Measurements from ENCODE around the gene RNF6. TPM values are rescaled to one million over a fixed set of nuclear protein-coding genes. Genes with fewer than 3 reads are reported as not detected.

RNF6 gene
- total and polyA plus RNA-seq, 10 of the 15 experiments (the other 5 are each of a cell fraction or from before 2014, with no cell fraction given) = 19.0 to 54.0 (median 33.8) TPM

- Histone ChIP-seq H3K9ac (ENCODE audit: control insufficient read depth, insufficient read depth, low read length) (peak overlapping the region; percentile 99), H3K27ac (ENCODE audit: control insufficient read depth, insufficient read depth) (peak overlapping the region; percentile 99), H3K36me3 (ENCODE audit: control insufficient read depth in 2 of 2, insufficient read depth in 2 of 2, low read length in 1 of 2) (peaks cover 0 to 9% of the 10 kb centered on the region in 2 experiments; a peak in 2 of 4 replicates), H3K4me2 (ENCODE audit: control insufficient read depth, insufficient read depth) (peak overlapping the region; percentile 84), H3K79me2 (ENCODE audit: control insufficient read depth, insufficient read depth, low read length) (peaks cover 28% of the 10 kb centered on the region), H3K9me3 (replicated peaks; ENCODE audit: control insufficient read depth, insufficient read depth, low read length) (no peaks in the 10 kb centered on the region), H3K27me3 (replicated peaks in 1 of 2; ENCODE audit: control insufficient read depth in 2 of 2, insufficient read depth in 2 of 2, low read length in 1 of 2) (no peaks in the 10 kb centered on the region; a peak in 1 of 4 replicates), H2AFZ (ENCODE audit: control insufficient read depth, low read depth, low read length) (peak overlapping the region; percentile 95), H3K4me3 (peak overlapping the region; percentile 86), H4K20me1 (ENCODE audit: control insufficient read depth, insufficient read depth) (no peaks in the 10 kb centered on the region), H3K4me1 (ENCODE audit: control insufficient read depth, insufficient read depth, low read length) (peaks cover 4% of the 10 kb centered on the region)
- no peak for FAIRE-seq
- ChIA-PET POLR2A (no interaction called here), SMC1A (ENCODE audit: uncharacterized antibody, unreplicated experiment) (interaction anchor here (1.4 to 1.5 kb wide), 2 partner anchors 23 to 152 kb away, joined by 3 read pairs; no protein-coding TSS in a partner anchor), CTCF (interaction anchor here (1.0 to 7.8 kb wide), 3 partner anchors 30 to 38 kb away, joined by 3 to 48 read pairs (median 4); no protein-coding TSS in a partner anchor), RAD21 (ENCODE audit: unreplicated experiment) (interaction anchor here (1.0 to 1.1 kb wide), 2 partner anchors 22 to 37 kb away, joined by 3 to 4 read pairs; no protein-coding TSS in a partner anchor)
- BruUV-seq (replicated peaks) = TSS peak; percentile 90
- ATAC-seq = peak; percentile 75
- in situ Hi-C loops (cut with MboI) = no loop called here
- intact Hi-C loops (cut with micrococcal nuclease; ENCODE audit: unreplicated experiment) = no loop called here
- 41% methylated on average over 16 of the region's 16 CpGs for WGBS (ENCODE audit: insufficient coverage, insufficient replicate concordance, low lambda C conversion rate, missing lambda C conversion rate)
- DNase-seq (ENCODE audit: low read depth, low spot score) = no peak
- TF ChIP-seq FOXM1 (IDR thresholded peaks at IDR 0.05; ENCODE audit: low read depth, low read length) (no peak), CREM (IDR thresholded peaks at IDR 0.05; ENCODE audit: low read depth) (0 out of 2 replicates have a peak, but pooled peaks have one; percentile 11), NR2C2 (IDR thresholded peaks at IDR 0.05; ENCODE audit: borderline replicate concordance, control insufficient read depth, insufficient read length, low read depth) (no peak), NFYA (IDR thresholded peaks at IDR 0.05; ENCODE audit: borderline replicate concordance, low read depth, low read length) (no peak), CEBPZ (IDR thresholded peaks at IDR 0.05; ENCODE audit: low read depth, low read length) (no peak), CHD2 (IDR thresholded peaks at IDR 0.05; ENCODE audit: borderline replicate concordance, low read depth, low read length) (no peak), USF2 (IDR thresholded peaks at IDR 0.05; ENCODE audit: borderline replicate concordance, low read depth, low read length) (no peak), GABPA (IDR thresholded peaks at IDR 0.05; ENCODE audit: low read depth) (no peak; the same call in 1 of the 2 replicates), HDAC2 (IDR thresholded peaks at IDR 0.05) (no peak)
- TF ChIP-seq, protein P1, sequence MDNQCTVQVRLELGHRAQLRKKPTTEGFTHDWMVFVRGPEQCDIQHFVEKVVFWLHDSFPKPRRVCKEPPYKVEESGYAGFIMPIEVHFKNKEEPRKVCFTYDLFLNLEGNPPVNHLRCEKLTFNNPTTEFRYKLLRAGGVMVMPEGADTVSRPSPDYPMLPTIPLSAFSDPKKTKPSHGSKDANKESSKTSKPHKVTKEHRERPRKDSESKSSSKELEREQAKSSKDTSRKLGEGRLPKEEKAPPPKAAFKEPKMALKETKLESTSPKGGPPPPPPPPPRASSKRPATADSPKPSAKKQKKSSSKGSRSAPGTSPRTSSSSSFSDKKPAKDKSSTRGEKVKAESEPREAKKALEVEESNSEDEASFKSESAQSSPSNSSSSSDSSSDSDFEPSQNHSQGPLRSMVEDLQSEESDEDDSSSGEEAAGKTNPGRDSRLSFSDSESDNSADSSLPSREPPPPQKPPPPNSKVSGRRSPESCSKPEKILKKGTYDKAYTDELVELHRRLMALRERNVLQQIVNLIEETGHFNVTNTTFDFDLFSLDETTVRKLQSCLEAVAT (IDR thresholded peaks at IDR 0.05) = peak; percentile 91
- TF ChIP-seq, protein P2, sequence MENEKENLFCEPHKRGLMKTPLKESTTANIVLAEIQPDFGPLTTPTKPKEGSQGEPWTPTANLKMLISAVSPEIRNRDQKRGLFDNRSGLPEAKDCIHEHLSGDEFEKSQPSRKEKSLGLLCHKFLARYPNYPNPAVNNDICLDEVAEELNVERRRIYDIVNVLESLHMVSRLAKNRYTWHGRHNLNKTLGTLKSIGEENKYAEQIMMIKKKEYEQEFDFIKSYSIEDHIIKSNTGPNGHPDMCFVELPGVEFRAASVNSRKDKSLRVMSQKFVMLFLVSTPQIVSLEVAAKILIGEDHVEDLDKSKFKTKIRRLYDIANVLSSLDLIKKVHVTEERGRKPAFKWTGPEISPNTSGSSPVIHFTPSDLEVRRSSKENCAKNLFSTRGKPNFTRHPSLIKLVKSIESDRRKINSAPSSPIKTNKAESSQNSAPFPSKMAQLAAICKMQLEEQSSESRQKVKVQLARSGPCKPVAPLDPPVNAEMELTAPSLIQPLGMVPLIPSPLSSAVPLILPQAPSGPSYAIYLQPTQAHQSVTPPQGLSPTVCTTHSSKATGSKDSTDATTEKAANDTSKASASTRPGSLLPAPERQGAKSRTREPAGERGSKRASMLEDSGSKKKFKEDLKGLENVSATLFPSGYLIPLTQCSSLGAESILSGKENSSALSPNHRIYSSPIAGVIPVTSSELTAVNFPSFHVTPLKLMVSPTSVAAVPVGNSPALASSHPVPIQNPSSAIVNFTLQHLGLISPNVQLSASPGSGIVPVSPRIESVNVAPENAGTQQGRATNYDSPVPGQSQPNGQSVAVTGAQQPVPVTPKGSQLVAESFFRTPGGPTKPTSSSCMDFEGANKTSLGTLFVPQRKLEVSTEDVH (IDR thresholded peaks at IDR 0.05; ENCODE audit: low read depth, partially characterized antibody) = no peak
These were observed 469 bp upstream of the RNF6 start for GRCh38 chr13:26222520-26223046.
